ENCODE measurements around the gene NOD2. TPM values are rescaled to one million over a fixed set of nuclear protein-coding genes. Genes with fewer than 3 reads are reported as not detected.

Gene NOD2
- not detected in 2 replicates for total RNA-seq (2014; rRNA removed; shearing (Covaris generic))

GRCh38 chr16:50692999-50693781 is at the start of gene NOD2:
TSS of gene NOD2 (plus strand) at chr16:50693606. CDS start at chr16:50699496, 5,890 bp downstream.
- in situ Hi-C loops (cut with HindIII; ENCODE audit: low sequenced_read_pairs): no loop called here
- no peak for DNase-seq (ENCODE audit: low spot score)

- in situ Hi-C loops (cut with HindIII; ENCODE audit: low sequenced_read_pairs): no loop called here
- no peak for DNase-seq (ENCODE audit: low spot score)
Observed at GRCh38 chr16:50644245-50644644, 49.2 kb upstream of the NOD2 start.

- peak; percentile 29 for DNase-seq (ENCODE audit: low spot score)
- in situ Hi-C loops (cut with HindIII; ENCODE audit: low sequenced_read_pairs): no loop called here
Observed at GRCh38 chr16:50644729-50645128, 48.7 kb upstream of the NOD2 start.

GRCh38 chr16:50645563-50646220 is 47.7 kb upstream of the NOD2 start:
- in situ Hi-C loops (cut with HindIII; ENCODE audit: low sequenced_read_pairs): no loop called here
- no peak for DNase-seq (ENCODE audit: low spot score)

- in situ Hi-C loops (cut with HindIII; ENCODE audit: low sequenced_read_pairs): no loop called here
- no peak for DNase-seq (ENCODE audit: low spot score)
Observed at GRCh38 chr16:50646345-50646744, 47.1 kb upstream of the NOD2 start.

GRCh38 chr16:50651835-50652438 is 41.5 kb upstream of the NOD2 start:
- DNase-seq (ENCODE audit: low spot score): no peak
- in situ Hi-C loops (cut with HindIII; ENCODE audit: low sequenced_read_pairs): no loop called here

GRCh38 chr16:50652836-50653425 is 40.5 kb upstream of the NOD2 start:
- DNase-seq (ENCODE audit: low spot score): no peak
- in situ Hi-C loops (cut with HindIII; ENCODE audit: low sequenced_read_pairs): no loop called here

- no peak for DNase-seq (ENCODE audit: low spot score)
- in situ Hi-C loops (cut with HindIII; ENCODE audit: low sequenced_read_pairs): no loop called here
Observed at GRCh38 chr16:50653633-50654519, 39.5 kb upstream of the NOD2 start.

GRCh38 chr16:50655558-50656055 is 37.8 kb upstream of the NOD2 start:
- no peak for DNase-seq (ENCODE audit: low spot score)
- in situ Hi-C loops (cut with HindIII; ENCODE audit: low sequenced_read_pairs): no loop called here

- in situ Hi-C loops (cut with HindIII; ENCODE audit: low sequenced_read_pairs): no loop called here
- no peak for DNase-seq (ENCODE audit: low spot score)
Observed at GRCh38 chr16:50657241-50657640, 36.2 kb upstream of the NOD2 start.

- in situ Hi-C loops (cut with HindIII; ENCODE audit: low sequenced_read_pairs): no loop called here
- no peak for DNase-seq (ENCODE audit: low spot score)
Observed at GRCh38 chr16:50659806-50660205, 33.6 kb upstream of the NOD2 start.

GRCh38 chr16:50662306-50662940 is 31.0 kb upstream of the NOD2 start:
- DNase-seq (ENCODE audit: low spot score): no peak
- in situ Hi-C loops (cut with HindIII; ENCODE audit: low sequenced_read_pairs): no loop called here

GRCh38 chr16:50664270-50664669 is 29.1 kb upstream of the NOD2 start:
- in situ Hi-C loops (cut with HindIII; ENCODE audit: low sequenced_read_pairs): no loop called here
- DNase-seq (ENCODE audit: low spot score): no peak

GRCh38 chr16:50665128-50665878 is 28.1 kb upstream of the NOD2 start:
- peak; percentile 59 for DNase-seq (ENCODE audit: low spot score)
- in situ Hi-C loops (cut with HindIII; ENCODE audit: low sequenced_read_pairs): no loop called here

GRCh38 chr16:50666658-50667496 is 26.5 kb upstream of the NOD2 start:
- in situ Hi-C loops (cut with HindIII; ENCODE audit: low sequenced_read_pairs): no loop called here
- no peak for DNase-seq (ENCODE audit: low spot score)

GRCh38 chr16:50667497-50668367 is 25.7 kb upstream of the NOD2 start:
- in situ Hi-C loops (cut with HindIII; ENCODE audit: low sequenced_read_pairs): no loop called here
- no peak for DNase-seq (ENCODE audit: low spot score)
